Fibroblast of mammary gland (primary cell): ENCODE results near the gene SH3BGR.

ENCODE experiments used
- DNase-seq: peaks from one replicate; pipeline ENCODE4 v3.0.0-alpha.2; 2010; ENCODE audit warnings: low read depth
- H3K4me3 ChIP-seq: 2 replicates; pipeline ENCODE4 v1.5.1; 2011; ENCODE audit warnings: low read depth, mild to moderate bottlenecking, low read length, moderate library complexity; ENCODE audit not compliant: control insufficient read depth
- TF ChIP-seq, protein P1 (sequence below): conservative IDR thresholded peaks from 2 replicates; pipeline ENCODE4 v1.5.1; 2011; ENCODE audit warnings: low read depth, low read length, inconsistent platforms; ENCODE audit not compliant: control insufficient read depth, insufficient read depth

Gene SH3BGR

DNA sequence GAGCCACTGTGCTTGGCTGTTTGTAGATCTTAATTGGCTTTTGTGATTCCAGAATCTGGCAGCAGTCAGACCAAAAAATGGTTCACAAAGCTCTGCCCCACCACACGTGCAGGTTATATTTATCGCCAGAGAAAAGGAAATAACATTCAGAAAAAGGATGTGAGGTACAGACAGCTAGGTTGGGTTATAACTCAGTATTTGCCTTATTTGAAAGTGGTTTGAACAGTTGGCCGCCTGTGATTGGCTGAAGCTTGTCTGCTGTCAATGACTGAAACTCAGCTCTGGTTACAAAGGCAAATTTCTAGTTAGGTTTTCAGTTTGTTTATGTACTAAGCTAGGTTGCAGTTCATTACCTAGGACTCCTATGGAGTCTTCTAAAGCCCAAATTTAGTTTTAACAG lies 9.6 kb downstream of the SH3BGR start:
- H3K4me3 ChIP-seq = no peak overlapping the region
- TF ChIP-seq, protein P1, sequence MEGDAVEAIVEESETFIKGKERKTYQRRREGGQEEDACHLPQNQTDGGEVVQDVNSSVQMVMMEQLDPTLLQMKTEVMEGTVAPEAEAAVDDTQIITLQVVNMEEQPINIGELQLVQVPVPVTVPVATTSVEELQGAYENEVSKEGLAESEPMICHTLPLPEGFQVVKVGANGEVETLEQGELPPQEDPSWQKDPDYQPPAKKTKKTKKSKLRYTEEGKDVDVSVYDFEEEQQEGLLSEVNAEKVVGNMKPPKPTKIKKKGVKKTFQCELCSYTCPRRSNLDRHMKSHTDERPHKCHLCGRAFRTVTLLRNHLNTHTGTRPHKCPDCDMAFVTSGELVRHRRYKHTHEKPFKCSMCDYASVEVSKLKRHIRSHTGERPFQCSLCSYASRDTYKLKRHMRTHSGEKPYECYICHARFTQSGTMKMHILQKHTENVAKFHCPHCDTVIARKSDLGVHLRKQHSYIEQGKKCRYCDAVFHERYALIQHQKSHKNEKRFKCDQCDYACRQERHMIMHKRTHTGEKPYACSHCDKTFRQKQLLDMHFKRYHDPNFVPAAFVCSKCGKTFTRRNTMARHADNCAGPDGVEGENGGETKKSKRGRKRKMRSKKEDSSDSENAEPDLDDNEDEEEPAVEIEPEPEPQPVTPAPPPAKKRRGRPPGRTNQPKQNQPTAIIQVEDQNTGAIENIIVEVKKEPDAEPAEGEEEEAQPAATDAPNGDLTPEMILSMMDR = no peak
- no peak for DNase-seq

DNA sequence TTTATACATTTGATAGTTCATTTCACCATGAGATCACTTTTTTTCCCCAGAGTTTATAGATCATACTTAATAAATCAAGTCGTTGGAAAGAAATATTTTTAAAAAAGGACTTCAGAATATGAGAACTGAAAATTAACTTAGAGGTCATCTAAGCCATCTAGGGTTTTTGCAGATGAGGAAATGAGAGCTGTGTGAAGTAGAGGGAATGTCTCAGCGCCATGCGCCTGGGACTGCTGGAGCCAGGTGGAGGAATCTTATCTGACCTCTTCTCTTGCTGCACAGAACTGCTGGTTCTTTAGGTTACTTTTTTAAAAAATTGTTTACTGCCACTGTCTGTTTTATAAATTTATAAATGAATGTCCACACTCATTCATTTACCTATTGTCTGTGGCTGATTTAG lies 11.5 kb downstream of the SH3BGR start:
- no peak for DNase-seq
- TF ChIP-seq, protein P1 = no peak
- H3K4me3 ChIP-seq = no peak overlapping the region

DNA sequence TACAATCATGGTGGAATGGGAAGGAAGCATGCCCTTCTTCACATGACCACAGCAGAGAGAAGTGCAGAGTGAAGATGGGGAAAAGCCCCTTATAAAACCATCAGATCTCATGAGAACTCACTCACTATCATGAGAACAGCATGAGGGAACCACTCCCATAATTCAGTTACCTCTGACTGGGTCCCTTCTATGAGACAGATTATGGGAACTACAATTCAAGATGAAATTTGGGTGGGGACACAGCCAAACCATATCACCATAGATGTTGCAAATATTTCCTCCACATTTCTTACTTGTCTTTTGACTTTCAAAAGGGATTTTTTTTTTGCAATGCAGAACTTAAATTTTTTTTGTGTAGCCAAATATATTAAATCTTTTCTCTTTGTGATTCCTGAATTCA lies 14.8 kb downstream of the SH3BGR start:
- no peak overlapping the region for H3K4me3 ChIP-seq
- TF ChIP-seq, protein P1 = no peak
- no peak for DNase-seq

DNA sequence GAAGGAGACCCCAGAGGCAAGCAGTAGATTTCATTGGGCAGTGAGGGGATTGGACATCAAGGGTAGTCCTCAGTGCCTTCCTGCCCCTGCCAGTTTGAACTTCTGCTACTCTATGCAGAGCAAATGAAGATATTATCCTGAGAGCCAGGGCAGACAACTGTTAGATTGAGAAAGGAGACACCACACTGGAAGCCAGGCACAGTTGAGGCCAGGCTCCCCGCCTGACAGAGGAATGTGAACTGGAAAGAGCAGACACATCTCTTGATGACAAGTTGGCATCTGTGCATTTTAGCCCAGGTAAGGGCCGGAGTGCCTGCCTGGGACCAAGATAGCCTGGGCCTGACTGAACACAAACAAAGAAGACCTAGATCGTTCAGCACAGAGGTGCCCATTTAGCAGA lies 16.0 kb downstream of the SH3BGR start:
- TF ChIP-seq, protein P1 = no peak
- DNase-seq = no peak
- H3K4me3 ChIP-seq = no peak overlapping the region

DNA sequence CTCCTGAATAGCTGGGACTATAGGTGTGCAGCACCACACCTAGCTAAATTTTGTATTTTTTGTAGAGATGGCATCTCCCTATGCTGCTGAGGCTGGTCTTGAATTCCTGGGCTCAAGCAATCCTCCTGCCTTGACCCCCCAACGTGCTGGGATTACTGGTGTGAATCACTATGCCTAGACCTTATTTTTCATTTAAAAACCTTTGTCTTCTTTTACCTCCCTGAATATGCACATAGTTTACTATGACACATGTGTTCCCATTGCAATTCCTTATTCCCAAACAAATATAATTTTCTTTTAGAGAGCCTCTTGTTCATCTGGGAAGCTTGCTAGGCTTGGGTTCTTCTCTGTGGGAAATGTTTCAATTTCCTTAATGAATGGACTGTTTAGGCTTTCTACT lies 16.8 kb downstream of the SH3BGR start:
- TF ChIP-seq, protein P1 = no peak
- DNase-seq = no peak
- no peak overlapping the region for H3K4me3 ChIP-seq

DNA sequence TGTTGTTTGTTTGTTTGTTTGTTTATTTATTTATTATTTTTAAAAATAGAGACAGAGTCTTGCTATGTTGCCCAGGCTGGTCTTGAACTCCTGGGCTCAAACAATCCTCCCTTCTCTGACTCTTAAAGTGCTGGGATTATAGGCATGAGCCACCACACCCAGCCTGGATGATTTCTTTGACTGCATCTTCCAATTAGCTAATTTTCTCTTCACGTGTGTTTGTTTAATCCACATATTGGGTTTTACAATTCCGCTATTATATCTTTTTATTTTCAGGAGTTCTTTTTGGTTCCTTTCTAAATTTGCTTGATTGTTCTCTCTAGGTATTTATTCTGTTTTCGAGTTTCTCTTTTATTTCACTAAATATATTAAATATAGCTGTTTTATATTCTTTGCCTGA lies 19.8 kb downstream of the SH3BGR start:
- H3K4me3 ChIP-seq = no peak overlapping the region
- TF ChIP-seq, protein P1 = no peak
- DNase-seq = no peak

DNA sequence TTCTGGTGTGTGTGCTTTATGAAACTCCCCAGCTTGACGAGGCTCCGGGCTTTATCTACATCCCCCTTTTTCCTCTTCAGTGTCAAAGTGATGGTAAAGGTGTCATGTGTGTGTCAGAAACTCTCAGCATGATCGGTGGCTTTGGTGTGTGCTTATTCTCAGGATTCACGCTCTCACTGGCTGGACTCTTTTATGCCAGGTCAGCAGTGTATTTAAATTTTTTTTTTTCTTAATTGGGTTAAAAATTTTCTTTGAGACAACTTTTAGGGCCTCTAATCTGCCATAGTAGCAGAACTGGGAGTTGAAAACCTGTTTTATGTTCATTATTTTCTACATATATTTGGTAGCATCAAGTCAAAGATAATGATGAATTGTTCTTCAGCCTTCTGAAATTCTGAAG lies 21.0 kb downstream of the SH3BGR start:
- H3K4me3 ChIP-seq = no peak overlapping the region
- no peak for DNase-seq
- TF ChIP-seq, protein P1 = no peak
